Loucy (cell line): ENCODE data around the gene VDAC1.

Experiments
- H2AFZ ChIP-seq: fragments of 200-600 bp; sonication (generic); 2 replicates; pipeline ENCODE4 v1.6.0; 2016; ENCODE audit warnings: antibody characterized with exemption, mild to moderate bottlenecking, low read length, moderate library complexity
- H3F3A ChIP-seq: fragments of 200-600 bp; 2 replicates; pipeline ENCODE4 v1.6.0; 2016; ENCODE audit warnings: antibody characterized with exemption, low read depth, mild to moderate bottlenecking
- H3K27me3 ChIP-seq: fragments of 200-600 bp; sonication (generic); 2 replicates; pipeline ENCODE4 v1.6.1; 2014; ENCODE audit warnings: low read length, mild to moderate bottlenecking; ENCODE audit not compliant: insufficient read depth, poor library complexity, severe bottlenecking
- H3K36me3 ChIP-seq: fragments of 200-600 bp; sonication (generic); 2 replicates; pipeline ENCODE4 v1.6.1; 2016; ENCODE audit warnings: low read length; ENCODE audit not compliant: insufficient read depth
- H3K4me1 ChIP-seq: fragments of 200-600 bp; sonication (generic); 2 replicates; pipeline ENCODE4 v1.5.1; 2014; ENCODE audit warnings: low read length, mild to moderate bottlenecking; ENCODE audit not compliant: insufficient read depth, poor library complexity, severe bottlenecking
- H3K4me2 ChIP-seq: fragments of 200-600 bp; sonication (generic); 2 replicates; pipeline ENCODE4 v1.6.0; 2014; ENCODE audit warnings: antibody characterized with exemption, low read length, low read depth, mild to moderate bottlenecking; ENCODE audit not compliant: poor library complexity, severe bottlenecking
- H3K4me3 ChIP-seq: fragments of 200-600 bp; sonication (generic); 2 replicates; pipeline ENCODE4 v1.5.1; 2014; ENCODE audit warnings: low read length, mild to moderate bottlenecking, mixed read lengths; ENCODE audit not compliant: poor library complexity, severe bottlenecking
- H3K79me2 ChIP-seq: fragments of 200-600 bp; sonication (generic); 2 replicates; pipeline ENCODE4 v1.6.1; 2014; ENCODE audit warnings: low read length; ENCODE audit not compliant: insufficient read depth
- H3K9ac ChIP-seq: fragments of 200-600 bp; sonication (generic); 2 replicates; pipeline ENCODE4 v1.6.0; 2014; ENCODE audit warnings: mild to moderate bottlenecking, low read depth, low read length, moderate library complexity; ENCODE audit not compliant: poor library complexity, severe bottlenecking
- H3K9me2 ChIP-seq: fragments of 200-600 bp; sonication (generic); replicated peaks from 2 replicates; pipeline ENCODE4 v1.6.1; 2016; ENCODE audit warnings: low read depth, low read length, mixed read lengths
- H3K9me3 ChIP-seq: fragments of 200-600 bp; sonication (generic); 2 replicates; pipeline ENCODE4 v1.6.1; 2014; ENCODE audit warnings: mild to moderate bottlenecking, antibody characterized with exemption, low read length, low read depth; ENCODE audit not compliant: insufficient read depth
- H4K20me1 ChIP-seq: fragments of 200-600 bp; sonication (generic); 2 replicates; pipeline ENCODE4 v1.6.0; 2014; ENCODE audit warnings: antibody characterized with exemption, low read length, mild to moderate bottlenecking; ENCODE audit not compliant: insufficient read depth, poor library complexity, severe bottlenecking
- EZH2phosphoT487 ChIP-seq: fragments of 200-600 bp; IDR thresholded peaks from 2 replicates; pipeline ENCODE4 v1.6.1; 2018; ENCODE audit warnings: antibody characterized with exemption, mild to moderate bottlenecking, moderate library complexity, borderline replicate concordance
- TF ChIP-seq, protein P1 (sequence below): fragments of 200-600 bp; sonication (generic); conservative IDR thresholded peaks from 2 replicates; pipeline ENCODE4 v1.5.1; 2014; ENCODE audit warnings: mild to moderate bottlenecking, antibody characterized with exemption, low read length

VDAC1 gene

DNA sequence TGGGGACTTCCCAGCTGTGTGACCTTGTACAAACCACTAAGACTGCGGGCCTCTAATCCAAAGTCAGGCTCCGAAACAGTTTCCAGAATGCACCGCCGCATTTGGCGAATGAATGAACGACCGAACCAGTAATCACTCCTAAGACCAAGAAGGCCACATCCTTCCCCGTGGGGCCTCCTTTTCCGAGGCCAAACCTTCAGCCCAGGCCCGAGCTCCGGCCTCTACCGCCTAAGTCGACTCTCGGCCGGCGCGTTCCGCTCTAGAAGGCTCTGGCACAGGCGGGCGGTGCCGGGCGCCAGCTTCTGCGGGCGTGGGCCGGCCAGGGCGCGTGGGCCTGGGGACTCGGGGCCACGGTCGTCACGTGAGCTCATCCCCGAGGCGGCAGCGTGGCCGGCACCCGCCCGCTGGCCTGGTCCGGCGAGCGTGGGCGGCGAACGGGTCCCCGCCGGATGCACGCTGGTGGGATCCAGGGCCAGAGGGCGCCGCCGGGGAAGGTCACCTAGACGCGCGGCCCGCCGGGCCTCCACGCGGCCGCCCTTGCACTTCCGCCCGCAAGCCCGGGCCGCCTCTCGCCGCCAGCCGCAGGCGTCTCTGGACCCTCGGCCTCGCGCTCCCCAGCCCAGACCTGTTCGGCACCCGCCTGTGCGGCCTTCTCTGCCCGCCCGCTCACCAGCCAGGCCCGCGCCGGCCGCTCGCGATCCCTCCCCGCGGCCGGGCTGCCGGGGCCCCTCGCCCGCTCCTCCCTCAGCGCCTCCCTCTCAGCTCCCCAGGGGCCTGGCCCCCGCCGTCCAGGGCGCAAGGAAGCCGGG is 754 bp downstream of the VDAC1 start:
- H3K9me2 ChIP-seq: no peaks in the 10 kb centered on the region
- peaks cover 26% of the 10 kb centered on the region for H3K4me1 ChIP-seq
- peaks cover 29% of the 10 kb centered on the region for H4K20me1 ChIP-seq
- H3K4me2 ChIP-seq: peak overlapping the region; percentile 92
- H3K27me3 ChIP-seq: no peaks in the 10 kb centered on the region
- no peak for TF ChIP-seq EZH2phosphoT487
- TF ChIP-seq, protein P1, sequence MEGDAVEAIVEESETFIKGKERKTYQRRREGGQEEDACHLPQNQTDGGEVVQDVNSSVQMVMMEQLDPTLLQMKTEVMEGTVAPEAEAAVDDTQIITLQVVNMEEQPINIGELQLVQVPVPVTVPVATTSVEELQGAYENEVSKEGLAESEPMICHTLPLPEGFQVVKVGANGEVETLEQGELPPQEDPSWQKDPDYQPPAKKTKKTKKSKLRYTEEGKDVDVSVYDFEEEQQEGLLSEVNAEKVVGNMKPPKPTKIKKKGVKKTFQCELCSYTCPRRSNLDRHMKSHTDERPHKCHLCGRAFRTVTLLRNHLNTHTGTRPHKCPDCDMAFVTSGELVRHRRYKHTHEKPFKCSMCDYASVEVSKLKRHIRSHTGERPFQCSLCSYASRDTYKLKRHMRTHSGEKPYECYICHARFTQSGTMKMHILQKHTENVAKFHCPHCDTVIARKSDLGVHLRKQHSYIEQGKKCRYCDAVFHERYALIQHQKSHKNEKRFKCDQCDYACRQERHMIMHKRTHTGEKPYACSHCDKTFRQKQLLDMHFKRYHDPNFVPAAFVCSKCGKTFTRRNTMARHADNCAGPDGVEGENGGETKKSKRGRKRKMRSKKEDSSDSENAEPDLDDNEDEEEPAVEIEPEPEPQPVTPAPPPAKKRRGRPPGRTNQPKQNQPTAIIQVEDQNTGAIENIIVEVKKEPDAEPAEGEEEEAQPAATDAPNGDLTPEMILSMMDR: no peak
- peak overlapping the region; percentile 89 for H3K4me3 ChIP-seq
- peak overlapping the region; percentile 92 for H3K9ac ChIP-seq
- peak overlapping the region; percentile 55; the same call in 1 of the 2 replicates for H2AFZ ChIP-seq
- no peaks in the 10 kb centered on the region for H3K9me3 ChIP-seq
- no peaks in the 10 kb centered on the region for H3K36me3 ChIP-seq
- H3K79me2 ChIP-seq: peaks cover 63% of the 10 kb centered on the region
- H3F3A ChIP-seq: no peaks in the 10 kb centered on the region

DNA sequence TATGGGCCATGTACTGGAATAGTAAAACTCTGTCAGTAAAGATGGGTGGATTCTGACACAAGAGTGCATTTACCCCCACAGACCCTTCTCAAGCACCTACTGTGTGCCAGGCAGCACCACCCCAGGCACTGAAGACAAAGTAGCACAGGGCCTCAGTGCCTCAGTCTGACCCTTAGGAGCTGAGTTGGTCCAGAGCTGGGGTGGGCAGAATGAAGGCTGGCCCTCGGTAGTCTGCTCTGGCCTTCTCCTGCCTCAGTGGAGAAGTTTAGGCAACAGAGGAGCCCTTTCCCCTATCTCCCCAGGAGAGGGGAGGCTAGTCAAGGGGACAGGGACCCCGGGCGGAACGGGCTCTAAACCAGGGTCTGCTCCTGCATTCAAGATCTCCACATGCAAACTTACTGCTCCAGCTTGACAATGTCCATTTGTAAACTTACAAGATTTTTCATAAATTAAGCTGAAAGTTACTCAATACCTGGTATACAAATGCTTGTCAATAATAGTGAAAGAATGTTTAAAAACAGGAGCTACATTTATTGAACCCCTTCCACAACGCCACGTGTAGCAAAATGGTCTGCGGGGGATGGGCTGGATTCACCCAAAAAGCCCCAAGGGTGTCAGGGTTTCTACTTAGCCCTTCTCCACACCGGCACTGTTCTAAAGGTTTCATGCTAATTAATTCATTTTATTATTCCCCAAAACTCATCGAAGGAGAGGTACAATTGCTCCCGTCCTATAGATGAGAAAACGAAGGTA is 1.5 kb downstream of the VDAC1 start:
- Histone ChIP-seq H3F3A (no peaks in the 10 kb centered on the region), H3K79me2 (peaks cover 69% of the 10 kb centered on the region), H2AFZ (no peak overlapping the region), H3K36me3 (no peaks in the 10 kb centered on the region), H3K9me2 (no peaks in the 10 kb centered on the region), H3K9me3 (no peaks in the 10 kb centered on the region), H3K27me3 (no peaks in the 10 kb centered on the region), H3K4me3 (peak overlapping the region; percentile 89), H3K9ac (peak overlapping the region; percentile 92), H3K4me2 (peak overlapping the region; percentile 92), H4K20me1 (peaks cover 33% of the 10 kb centered on the region), H3K4me1 (peaks cover 26% of the 10 kb centered on the region)
- TF ChIP-seq, protein P1: no peak
- TF ChIP-seq EZH2phosphoT487: no peak

DNA sequence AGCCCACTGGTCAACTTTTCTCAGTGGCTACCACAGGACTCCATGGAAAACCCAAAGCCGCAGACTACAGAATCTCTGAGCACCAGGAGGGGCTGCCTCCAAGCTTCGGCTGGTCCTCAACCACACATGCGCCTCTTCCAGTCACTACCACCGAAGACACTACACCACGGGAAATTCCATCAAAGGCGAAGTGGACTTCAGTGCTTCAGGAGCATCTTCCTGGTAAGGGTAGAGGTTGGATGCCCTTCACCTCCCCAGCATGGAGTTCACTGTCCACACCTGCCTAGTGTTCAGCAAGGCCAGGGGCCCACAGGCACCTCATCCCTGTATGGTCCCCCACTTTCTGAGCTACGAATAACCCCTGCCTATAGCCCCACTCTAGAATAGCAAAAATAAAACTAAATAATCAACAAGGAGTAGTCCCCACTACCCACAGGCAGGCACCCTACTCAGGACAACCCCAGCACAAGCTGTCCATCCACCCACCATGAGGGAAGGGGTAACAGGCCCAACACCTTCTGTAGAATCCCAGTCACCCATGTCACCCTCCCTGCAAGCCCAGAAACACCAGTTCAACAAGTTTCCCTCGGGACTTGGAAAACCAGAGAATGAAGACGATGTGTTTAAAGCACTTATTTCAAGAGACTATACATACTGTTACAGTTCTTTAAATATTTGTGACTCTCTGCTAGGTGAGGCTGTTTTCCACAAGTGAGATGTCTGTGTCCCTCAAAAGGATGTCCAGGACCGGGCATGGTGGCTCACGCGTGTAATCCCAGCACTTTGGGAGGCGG is 2.6 kb downstream of the VDAC1 start:
- no peaks in the 10 kb centered on the region for H3F3A ChIP-seq
- H3K9me3 ChIP-seq: no peaks in the 10 kb centered on the region
- no peak overlapping the region for H2AFZ ChIP-seq
- peak overlapping the region; percentile 92 for H3K9ac ChIP-seq
- no peaks in the 10 kb centered on the region for H3K36me3 ChIP-seq
- no peak for TF ChIP-seq EZH2phosphoT487
- TF ChIP-seq, protein P1: no peak
- H3K4me2 ChIP-seq: peak overlapping the region; percentile 92
- peaks cover 77% of the 10 kb centered on the region for H3K79me2 ChIP-seq
- no peaks in the 10 kb centered on the region for H3K27me3 ChIP-seq
- peaks cover 26% of the 10 kb centered on the region for H3K4me1 ChIP-seq
- peak overlapping the region; percentile 89 for H3K4me3 ChIP-seq
- H4K20me1 ChIP-seq: peaks cover 34% of the 10 kb centered on the region
- H3K9me2 ChIP-seq: no peaks in the 10 kb centered on the region
